Coronary artery (tissue), 2 donors: ENCODE data around the gene TMIGD3.
A peak's percentile ranks its signal among the peaks of the same experiment; 100 is the strongest.

ENCODE experiments used
- DNase-seq: peaks from one replicate; pipeline ENCODE4 v3.0.0-alpha.2; 2017; ENCODE audit warnings: low spot score
- H3K27ac ChIP-seq, 2 donors: fragments of 200-600 bp; sonication (generic); one replicate each; pipeline ENCODE4 v1.5.1; 2016 to 2019
- H3K4me3 ChIP-seq: fragments of 200-600 bp; sonication (generic); 2 replicates; pipeline ENCODE4 v1.5.1; 2016; ENCODE audit warnings: mild to moderate bottlenecking, moderate library complexity
- TF ChIP-seq, protein P1 (sequence below): fragments of 200-600 bp; sonication (generic); IDR thresholded peaks from one replicate; pipeline ENCODE4 v1.5.1; 2019; ENCODE audit warnings: antibody characterized with exemption

TMIGD3 gene

DNA sequence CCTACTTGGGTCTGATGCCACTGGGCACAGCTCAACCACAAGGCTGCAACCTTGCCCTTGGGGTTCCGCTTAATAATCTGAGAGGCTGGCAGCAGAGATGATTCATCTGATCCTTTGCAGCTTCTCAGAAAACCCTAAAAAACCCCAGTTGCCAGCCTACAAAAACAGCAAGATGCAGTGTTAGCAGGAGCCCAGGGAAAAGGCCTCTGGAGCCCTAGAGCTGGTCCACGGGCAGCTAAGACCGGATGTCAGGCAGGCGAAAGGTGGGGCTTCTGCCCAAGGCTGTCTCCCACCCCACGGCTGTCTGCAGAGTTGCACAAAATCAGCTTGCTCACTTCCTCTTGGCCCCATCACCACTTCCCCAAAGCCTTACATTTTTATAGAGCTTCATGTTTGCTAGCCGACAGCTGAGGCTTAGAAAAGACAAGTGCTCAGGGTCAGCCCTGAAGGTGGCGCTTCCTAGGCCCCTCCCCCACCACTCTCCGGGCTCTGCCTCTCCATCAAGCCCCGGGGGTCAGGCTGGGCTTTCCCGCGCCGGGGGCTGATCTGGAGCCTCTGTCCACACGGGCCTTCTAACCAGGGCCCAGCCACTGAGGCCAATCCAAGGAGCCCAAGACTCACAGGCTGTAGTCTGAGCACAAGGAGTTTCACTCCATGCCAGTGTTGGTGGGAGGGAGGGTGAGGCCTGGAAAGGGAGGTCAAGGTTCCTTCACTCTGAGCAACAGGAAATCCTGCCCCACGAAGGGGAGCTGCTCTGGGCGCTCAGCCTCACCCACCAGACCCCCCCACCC, 4.2 kb upstream of the TMIGD3 start:
- TF ChIP-seq, protein P1, sequence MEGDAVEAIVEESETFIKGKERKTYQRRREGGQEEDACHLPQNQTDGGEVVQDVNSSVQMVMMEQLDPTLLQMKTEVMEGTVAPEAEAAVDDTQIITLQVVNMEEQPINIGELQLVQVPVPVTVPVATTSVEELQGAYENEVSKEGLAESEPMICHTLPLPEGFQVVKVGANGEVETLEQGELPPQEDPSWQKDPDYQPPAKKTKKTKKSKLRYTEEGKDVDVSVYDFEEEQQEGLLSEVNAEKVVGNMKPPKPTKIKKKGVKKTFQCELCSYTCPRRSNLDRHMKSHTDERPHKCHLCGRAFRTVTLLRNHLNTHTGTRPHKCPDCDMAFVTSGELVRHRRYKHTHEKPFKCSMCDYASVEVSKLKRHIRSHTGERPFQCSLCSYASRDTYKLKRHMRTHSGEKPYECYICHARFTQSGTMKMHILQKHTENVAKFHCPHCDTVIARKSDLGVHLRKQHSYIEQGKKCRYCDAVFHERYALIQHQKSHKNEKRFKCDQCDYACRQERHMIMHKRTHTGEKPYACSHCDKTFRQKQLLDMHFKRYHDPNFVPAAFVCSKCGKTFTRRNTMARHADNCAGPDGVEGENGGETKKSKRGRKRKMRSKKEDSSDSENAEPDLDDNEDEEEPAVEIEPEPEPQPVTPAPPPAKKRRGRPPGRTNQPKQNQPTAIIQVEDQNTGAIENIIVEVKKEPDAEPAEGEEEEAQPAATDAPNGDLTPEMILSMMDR, result no peak
- peak overlapping the region; percentile 58 for H3K4me3 ChIP-seq

DNA sequence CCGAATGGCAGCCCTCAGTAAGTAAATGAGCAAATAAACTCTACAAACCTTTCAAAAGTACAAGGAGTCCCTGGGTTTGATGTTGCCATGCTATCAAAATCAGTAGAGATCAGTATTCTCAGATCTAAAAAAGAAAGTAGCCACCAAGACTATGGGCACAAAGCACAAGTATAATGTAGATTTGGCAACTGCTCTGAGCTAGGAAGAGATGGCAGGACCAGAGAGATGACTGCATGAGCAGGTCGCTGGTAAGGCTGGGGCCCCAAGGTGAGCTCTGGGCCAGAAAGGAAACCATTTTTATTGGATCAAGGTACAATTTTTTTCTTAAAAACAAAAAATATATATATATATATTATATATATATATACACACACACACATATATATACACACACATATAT, 3.1 kb upstream of the TMIGD3 start:
- Histone ChIP-seq H3K27ac (peak overlapping the region; percentile 28 to 70), H3K4me3 (no peak overlapping the region)
- no peak for DNase-seq
- TF ChIP-seq, protein P1, result no peak

More for the DNA sequence above, 4.2 kb upstream of the TMIGD3 start:
- H3K27ac ChIP-seq, result peak overlapping the region; percentile 91 to 94
- DNase-seq, result peak; percentile 86

DNA sequence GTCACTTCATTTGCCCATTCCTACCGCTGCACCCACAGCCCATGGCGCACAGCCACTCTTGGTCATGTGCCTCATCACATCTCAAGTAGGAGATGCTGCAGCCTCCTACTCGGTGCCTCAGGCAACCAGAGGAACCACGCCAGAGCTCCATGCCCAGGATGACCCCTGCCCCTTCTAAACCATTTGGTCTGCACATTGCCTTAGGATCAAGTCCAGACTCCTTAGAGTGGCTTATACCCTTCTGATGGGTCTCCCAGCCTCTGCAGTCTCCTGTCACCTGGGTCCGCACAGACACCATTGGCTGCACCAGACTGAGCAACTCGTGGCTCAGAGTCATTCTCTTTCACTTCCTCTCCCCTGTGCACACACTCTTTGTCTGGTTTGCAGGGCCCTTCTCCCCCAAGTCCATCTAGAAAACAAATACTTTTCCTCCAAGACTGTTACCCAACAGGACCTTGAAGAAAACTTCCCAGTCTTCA, 2.2 kb upstream of the TMIGD3 start:
- Histone ChIP-seq H3K27ac (peak overlapping the region in 1 of 2 donors; percentile 70), H3K4me3 (no peak overlapping the region)
- DNase-seq, result no peak
- TF ChIP-seq, protein P1, result no peak

DNA sequence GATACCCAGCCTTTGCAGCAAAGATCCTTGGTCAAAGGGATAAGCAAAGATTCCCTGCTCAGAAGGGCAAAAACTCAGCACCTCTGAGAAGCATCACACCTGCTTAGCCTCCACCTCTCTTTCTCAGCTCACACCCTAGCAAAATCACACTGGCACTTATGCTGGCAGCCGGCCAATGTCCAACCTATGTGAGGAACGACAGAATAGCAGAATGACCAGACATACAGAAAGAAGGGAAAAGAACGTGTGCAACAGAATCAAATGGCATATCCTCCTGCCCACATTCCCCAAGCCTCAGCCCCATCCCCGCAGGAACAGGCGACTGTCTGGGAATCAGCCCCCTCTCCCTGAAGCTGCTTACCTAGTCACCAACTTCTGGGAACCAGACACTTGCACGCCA, 664 bp upstream of the TMIGD3 start:
- TF ChIP-seq, protein P1, result no peak
- no peak overlapping the region for H3K4me3 ChIP-seq
- DNase-seq, result no peak
- peak overlapping the region in 1 of 2 donors; percentile 54 for H3K27ac ChIP-seq

DNA sequence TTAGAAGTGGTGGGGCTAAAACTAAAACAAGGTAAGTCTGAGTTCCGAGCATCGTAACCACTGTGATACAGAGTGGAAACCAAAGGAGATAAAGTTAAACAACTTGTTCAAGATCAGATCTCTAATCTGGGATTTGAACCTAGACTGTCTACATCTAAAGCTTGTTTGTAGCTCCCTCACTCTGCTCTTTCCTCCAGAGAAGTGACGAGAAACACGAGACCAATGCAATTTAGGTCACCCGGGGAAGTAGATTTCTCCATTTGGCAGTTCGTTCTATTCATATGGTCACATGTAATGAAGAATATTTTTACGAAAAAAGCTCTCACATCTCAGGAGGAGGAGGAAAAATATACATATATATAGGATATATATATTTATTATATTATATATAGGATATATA, 1.8 kb downstream of the TMIGD3 start:
- H3K27ac ChIP-seq, result no peak overlapping the region
- TF ChIP-seq, protein P1, result no peak
- no peak overlapping the region for H3K4me3 ChIP-seq
- DNase-seq, result no peak

DNA sequence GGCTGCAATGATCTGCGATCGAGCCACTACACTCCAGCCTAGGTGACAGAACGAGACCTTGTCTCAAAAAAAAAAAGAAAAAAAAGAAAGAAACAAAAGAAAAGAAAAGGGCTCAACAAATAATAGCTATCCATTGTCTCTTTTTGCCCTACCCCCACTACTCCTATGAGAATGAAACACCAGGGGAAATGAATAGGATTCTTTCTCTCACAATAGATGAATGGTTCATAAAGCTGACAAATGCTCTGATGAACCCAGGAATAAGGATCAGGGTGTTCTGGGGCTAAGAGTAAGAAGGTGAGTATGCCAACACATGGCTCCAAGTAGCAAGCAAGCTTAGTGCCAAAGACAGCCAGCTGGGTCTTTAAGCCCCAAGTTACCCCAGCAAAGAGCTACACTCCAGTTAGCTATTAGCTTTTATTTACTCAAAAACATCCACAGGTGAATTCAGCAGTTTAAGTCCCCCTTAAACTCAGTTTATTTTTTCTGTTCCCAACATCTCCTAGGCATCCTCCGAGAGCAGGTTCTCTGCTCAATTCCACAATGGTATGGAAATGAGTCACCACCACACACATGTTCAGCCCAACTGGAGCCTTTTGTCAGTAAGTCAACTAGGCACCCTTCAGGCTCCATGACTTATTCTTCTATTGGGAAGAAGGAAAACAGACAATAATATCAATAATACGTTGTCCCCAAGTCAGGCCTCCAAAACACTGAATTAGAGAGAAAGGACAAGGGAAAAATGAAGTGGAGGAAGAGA, 4.2 kb downstream of the TMIGD3 start:
- TF ChIP-seq, protein P1, result no peak
- Histone ChIP-seq H3K27ac (no peak overlapping the region), H3K4me3 (no peak overlapping the region)
- DNase-seq, result no peak
